ENCODE results near the gene SULT1A1. TPM values are rescaled to one million over a fixed set of nuclear protein-coding genes. Genes with fewer than 3 reads are reported as not detected.
"Not testable (repeated sequence)": the region's sequence is repeated elsewhere in the genome, so short reads cannot be mapped to it uniquely, and the experiment has no call there.

SULT1A1 gene
- total RNA-seq, 1 donor from 2014 or later: 2.2 TPM

DNA sequence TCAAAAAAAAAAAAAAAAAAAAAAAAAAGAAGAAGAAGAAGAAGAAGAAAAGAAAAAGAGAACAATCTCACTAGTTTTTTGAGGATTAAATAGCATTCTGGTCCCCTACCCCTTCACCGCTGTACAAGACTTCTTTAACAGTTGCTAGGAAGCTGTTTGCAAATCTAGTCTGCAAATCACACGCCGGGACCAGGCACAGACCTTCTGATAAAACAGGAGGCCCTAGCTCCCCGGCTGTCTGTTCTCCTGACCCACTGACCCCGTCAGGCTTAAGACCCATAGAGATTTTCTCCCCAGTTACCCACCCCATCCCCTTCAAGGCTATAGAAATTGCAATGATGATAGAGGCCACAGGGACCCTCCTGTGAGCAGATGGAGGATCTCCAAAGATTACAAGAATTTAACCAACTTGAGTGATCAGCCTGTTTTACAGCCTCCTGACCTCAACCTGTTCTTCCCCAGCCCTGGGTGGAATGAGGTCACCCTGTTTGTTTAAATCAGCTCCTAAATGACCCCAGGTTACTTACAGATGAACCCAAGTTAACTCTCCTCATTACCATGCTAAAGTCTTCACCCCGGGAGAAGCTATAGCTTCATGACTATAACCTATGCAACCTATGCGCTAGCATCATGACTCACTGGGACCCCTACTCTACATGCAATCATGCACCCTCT, 11.8 kb upstream of the SULT1A1 start:
- no peak for TF ChIP-seq CTCF (IDR thresholded peaks at IDR 0.05)
- Mint-ChIP-seq H3K4me3 (ENCODE audit: unreplicated experiment) (no peak overlapping the region), H3K4me1 (ENCODE audit: low read depth) (no peaks in the 10 kb centered on the region), H3K9me3 (ENCODE audit: low read depth) (no peaks in the 10 kb centered on the region), H3K27ac (ENCODE audit: unreplicated experiment) (no peak overlapping the region), H3K36me3 (ENCODE audit: low read depth) (no peaks in the 10 kb centered on the region), H3K27me3 (ENCODE audit: low read depth) (peaks cover 8% of the 10 kb centered on the region)
- DNase-seq (ENCODE audit: low spot score): no peak

DNA sequence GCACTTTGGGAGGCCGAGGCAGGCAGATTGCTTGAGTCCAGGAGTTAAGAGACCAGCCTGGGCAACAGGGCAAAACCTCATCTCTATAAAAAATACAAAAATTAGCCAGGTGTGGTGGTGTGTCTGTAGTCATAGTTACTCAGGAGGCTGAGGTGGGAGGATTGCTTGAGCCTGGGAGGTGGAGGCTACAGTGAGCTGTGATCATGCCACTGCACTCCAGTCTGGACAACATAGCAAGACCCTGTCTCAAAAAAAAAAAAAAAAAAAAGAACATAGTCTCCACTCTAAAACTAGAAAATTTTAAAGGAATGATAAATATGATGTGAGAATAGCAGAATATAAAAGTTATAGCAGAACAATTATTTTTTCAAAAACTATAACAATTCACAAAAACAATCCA, 10.5 kb upstream of the SULT1A1 start:
- H3K27me3 Mint-ChIP-seq (ENCODE audit: low read depth); H3K27ac Mint-ChIP-seq (ENCODE audit: unreplicated experiment); H3K4me3 Mint-ChIP-seq (ENCODE audit: unreplicated experiment); H3K4me1 Mint-ChIP-seq (ENCODE audit: low read depth); H3K9me3 Mint-ChIP-seq (ENCODE audit: low read depth); DNase-seq (ENCODE audit: low spot score); H3K36me3 Mint-ChIP-seq (ENCODE audit: low read depth): not testable (repeated sequence)

DNA sequence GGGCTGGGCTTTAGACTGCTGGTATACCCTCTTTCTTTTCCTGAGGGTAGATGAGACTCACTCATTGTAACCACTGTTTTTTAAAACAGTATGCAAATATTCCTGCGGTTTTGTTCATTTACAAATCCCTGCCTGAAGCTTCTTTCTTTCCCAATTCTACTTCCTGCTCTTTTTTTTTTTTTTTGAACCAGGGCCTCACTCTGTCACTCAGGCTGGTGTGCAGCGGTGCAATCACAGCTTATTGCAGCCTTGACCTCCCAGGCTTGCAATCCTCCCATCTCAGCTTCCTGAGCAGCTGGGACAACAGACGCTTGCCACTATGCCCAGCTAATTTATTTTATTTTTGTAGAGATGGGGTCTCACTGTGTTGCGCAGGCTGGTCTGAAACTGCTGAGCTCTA, 8.0 kb upstream of the SULT1A1 start:
- Mint-ChIP-seq H3K4me3 (ENCODE audit: unreplicated experiment) (no peak overlapping the region), H3K27me3 (ENCODE audit: low read depth) (peaks cover 7% of the 10 kb centered on the region), H3K36me3 (ENCODE audit: low read depth) (no peaks in the 10 kb centered on the region), H3K9me3 (ENCODE audit: low read depth) (no peaks in the 10 kb centered on the region), H3K4me1 (ENCODE audit: low read depth) (no peaks in the 10 kb centered on the region), H3K27ac (ENCODE audit: unreplicated experiment) (no peak overlapping the region)
- TF ChIP-seq CTCF (IDR thresholded peaks at IDR 0.05): no peak
- no peak for DNase-seq (ENCODE audit: low spot score)

GRCh38 chr16:28616636-28617035, 6.8 kb upstream of the SULT1A1 start:
- Mint-ChIP-seq H3K27ac (ENCODE audit: unreplicated experiment) (no peak overlapping the region), H3K9me3 (ENCODE audit: low read depth) (no peaks in the 10 kb centered on the region), H3K36me3 (ENCODE audit: low read depth) (no peaks in the 10 kb centered on the region), H3K4me3 (ENCODE audit: unreplicated experiment) (no peak overlapping the region), H3K4me1 (ENCODE audit: low read depth) (no peaks in the 10 kb centered on the region), H3K27me3 (ENCODE audit: low read depth) (peaks cover 3% of the 10 kb centered on the region)
- DNase-seq (ENCODE audit: low spot score): no peak
- TF ChIP-seq CTCF (IDR thresholded peaks at IDR 0.05): no peak

DNA sequence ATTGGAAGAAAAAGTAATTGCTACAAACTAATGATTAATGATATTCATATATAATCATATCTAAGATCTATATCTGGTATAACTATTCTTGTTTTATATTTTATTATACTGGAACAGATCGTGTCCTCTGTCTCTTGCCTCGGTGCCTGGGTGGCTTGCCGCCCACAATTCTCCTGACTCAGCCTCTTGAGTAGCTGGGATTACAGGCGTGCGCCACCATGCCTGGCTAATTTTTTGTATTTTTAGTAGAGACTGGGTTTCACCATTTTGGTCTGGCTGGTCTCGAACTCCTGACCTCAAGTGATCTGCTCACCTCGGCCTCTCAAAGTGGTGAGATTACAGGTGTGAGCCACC, 6.4 kb upstream of the SULT1A1 start:
- H3K27ac Mint-ChIP-seq (ENCODE audit: unreplicated experiment); H3K36me3 Mint-ChIP-seq (ENCODE audit: low read depth); H3K4me3 Mint-ChIP-seq (ENCODE audit: unreplicated experiment); H3K4me1 Mint-ChIP-seq (ENCODE audit: low read depth); DNase-seq (ENCODE audit: low spot score); H3K27me3 Mint-ChIP-seq (ENCODE audit: low read depth); H3K9me3 Mint-ChIP-seq (ENCODE audit: low read depth): not testable (repeated sequence)

DNA sequence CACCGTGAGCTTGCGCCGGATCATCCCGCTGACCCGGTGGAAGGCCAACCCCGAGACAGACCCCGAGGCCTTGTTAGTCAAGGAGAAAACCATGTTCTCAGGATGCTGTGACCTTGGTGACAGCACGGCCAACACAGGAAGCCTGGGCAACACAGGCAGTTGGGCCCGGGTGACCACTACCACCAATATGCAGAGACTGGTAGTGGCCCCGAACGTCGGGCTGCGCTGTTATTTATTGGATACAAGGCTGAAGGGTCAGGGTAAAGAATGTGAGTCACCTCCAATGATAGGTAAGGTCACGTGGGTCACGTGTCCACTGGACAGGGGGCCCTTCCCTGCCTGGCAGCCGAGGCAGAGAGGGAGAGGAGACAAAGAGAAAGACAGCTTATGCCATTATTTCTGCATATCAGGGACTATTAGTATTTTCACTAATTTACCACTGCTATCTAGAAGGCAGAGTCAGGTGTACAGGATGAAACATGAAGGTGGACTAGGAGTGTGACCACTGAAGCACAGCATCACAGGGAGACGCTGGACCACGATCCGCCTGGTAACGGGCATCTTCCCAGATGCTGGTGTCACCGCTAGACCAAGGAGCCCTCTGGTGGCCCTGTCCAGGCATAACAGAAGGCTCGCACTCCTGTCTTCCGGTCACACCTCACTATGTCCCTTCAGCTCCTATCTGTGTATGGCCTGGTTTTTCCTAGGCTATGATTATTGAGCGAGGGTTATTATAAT, 5.8 kb upstream of the SULT1A1 start:
- not testable (repeated sequence) for DNase-seq (ENCODE audit: low spot score); H3K4me3 Mint-ChIP-seq (ENCODE audit: unreplicated experiment); H3K36me3 Mint-ChIP-seq (ENCODE audit: low read depth); H3K9me3 Mint-ChIP-seq (ENCODE audit: low read depth); H3K4me1 Mint-ChIP-seq (ENCODE audit: low read depth); H3K27me3 Mint-ChIP-seq (ENCODE audit: low read depth)
- peak overlapping the region; percentile 45 for H3K27ac Mint-ChIP-seq (ENCODE audit: unreplicated experiment)
- peak; percentile 81 for TF ChIP-seq CTCF (IDR thresholded peaks at IDR 0.05)

- H3K9me3 Mint-ChIP-seq (ENCODE audit: low read depth); H3K27ac Mint-ChIP-seq (ENCODE audit: unreplicated experiment); H3K27me3 Mint-ChIP-seq (ENCODE audit: low read depth); H3K4me3 Mint-ChIP-seq (ENCODE audit: unreplicated experiment); DNase-seq (ENCODE audit: low spot score); H3K4me1 Mint-ChIP-seq (ENCODE audit: low read depth); H3K36me3 Mint-ChIP-seq (ENCODE audit: low read depth): not testable (repeated sequence)
Observed at GRCh38 chr16:28614561-28614960, 4.7 kb upstream of the SULT1A1 start.

- not testable (repeated sequence) for H3K27me3 Mint-ChIP-seq (ENCODE audit: low read depth); H3K9me3 Mint-ChIP-seq (ENCODE audit: low read depth); H3K36me3 Mint-ChIP-seq (ENCODE audit: low read depth); H3K4me3 Mint-ChIP-seq (ENCODE audit: unreplicated experiment); H3K4me1 Mint-ChIP-seq (ENCODE audit: low read depth); H3K27ac Mint-ChIP-seq (ENCODE audit: unreplicated experiment)
- DNase-seq (ENCODE audit: low spot score): peak; percentile 39
Observed at GRCh38 chr16:28613912-28614311, 4.1 kb upstream of the SULT1A1 start.

All from chondrocyte (in vitro differentiated cells).